Dendritic cell treated with granulocyte-macrophage colony-stimulating factor and Interleukin-4, amounts not matched to agents 40 ng/mL and 50 ng/mL, for 4 days (primary cell): ENCODE data around the gene NKX2-1.

ENCODE experiments used
- H3K27ac Mint-ChIP-seq: one replicate; pipeline ENCODE4 v1.8.0; 2022; ENCODE audit warnings: mild to moderate bottlenecking, mixed read lengths
- H3K27me3 Mint-ChIP-seq: one replicate; pipeline ENCODE4 v1.8.0; 2022; ENCODE audit warnings: mild to moderate bottlenecking, mixed read lengths
- H3K36me3 Mint-ChIP-seq: one replicate; pipeline ENCODE4 v1.8.0; 2022; ENCODE audit warnings: low read depth, mixed read lengths
- H3K4me1 Mint-ChIP-seq: one replicate; pipeline ENCODE4 v1.8.0; 2022; ENCODE audit warnings: low read depth, mixed read lengths
- H3K4me3 Mint-ChIP-seq: one replicate; pipeline ENCODE4 v1.8.0; 2022; ENCODE audit warnings: mild to moderate bottlenecking, moderate library complexity, mixed read lengths
- H3K9me3 Mint-ChIP-seq: one replicate; pipeline ENCODE4 v1.8.0; 2022; ENCODE audit warnings: mixed read lengths
- intact Hi-C: fragments of 100-400 bp; cut with micrococcal nuclease; formaldehyde crosslinking; loops from one replicate; pipeline ENCODE4 v1.15.0; 2022

NKX2-1 gene

GRCh38 chr14:36471431-36471830 is 48.6 kb downstream of the NKX2-1 start:
- intact Hi-C loops, result no loop called here
- H3K27me3 Mint-ChIP-seq, result peaks cover 2% of the 10 kb centered on the region
- H3K27ac Mint-ChIP-seq, result no peak overlapping the region
- no peaks in the 10 kb centered on the region for H3K36me3 Mint-ChIP-seq
- H3K9me3 Mint-ChIP-seq, result no peaks in the 10 kb centered on the region
- H3K4me1 Mint-ChIP-seq, result no peaks in the 10 kb centered on the region
- H3K4me3 Mint-ChIP-seq, result no peak overlapping the region

GRCh38 chr14:36467332-36467731 is 52.7 kb downstream of the NKX2-1 start:
- no peak overlapping the region for H3K4me3 Mint-ChIP-seq
- H3K27ac Mint-ChIP-seq, result no peak overlapping the region
- H3K36me3 Mint-ChIP-seq, result no peaks in the 10 kb centered on the region
- intact Hi-C loops, result no loop called here
- peaks cover 2% of the 10 kb centered on the region for H3K27me3 Mint-ChIP-seq
- no peaks in the 10 kb centered on the region for H3K9me3 Mint-ChIP-seq
- no peaks in the 10 kb centered on the region for H3K4me1 Mint-ChIP-seq
